Heart right ventricle (tissue), 16 donors: ENCODE data around the gene LIMCH1. TPM values are rescaled to one million over a fixed set of nuclear protein-coding genes. Genes with fewer than 3 reads are reported as not detected.
A peak's percentile ranks its signal among the peaks of the same experiment; 100 is the strongest.

Source experiments
- ATAC-seq, 8 donors: fragments of 200-7000 bp; cut with Tn5 transposase; one replicate each; pipeline ENCODE4 v1.9.1; 2020; ENCODE audit warnings: mild to moderate bottlenecking in 8 of 8, moderate library complexity in 8 of 8, moderate number of reproducible peaks in 1 of 8
- DNase-seq, 2 donors: peaks; one replicate each; pipeline ENCODE4 v3.0.0-alpha.2; 2020
- H3K27ac ChIP-seq, 10 donors: fragments of 200-600 bp; sonication (generic) in 2 of 10; one replicate each; pipeline versions ENCODE4 v1.5.0 to v1.8.0; 2020 to 2022; ENCODE audit warnings: mild to moderate bottlenecking in 3 of 10
- H3K27me3 ChIP-seq, 7 donors: fragments of 200-600 bp; one replicate each; pipeline ENCODE4 v1.8.0; 2021 to 2022; ENCODE audit warnings: mild to moderate bottlenecking in 2 of 7
- H3K36me3 ChIP-seq, 9 donors: fragments of 200-600 bp; sonication (generic) in 1 of 9; one replicate each; pipeline versions ENCODE4 v1.5.0 to v1.8.0; 2020 to 2022; ENCODE audit warnings: mild to moderate bottlenecking in 2 of 9
- H3K4me1 ChIP-seq, 9 donors: fragments of 200-600 bp; sonication (generic) in 1 of 9; one replicate each; pipeline versions ENCODE4 v1.5.0 to v1.8.0; 2020 to 2022; ENCODE audit warnings: mild to moderate bottlenecking in 4 of 9
- H3K4me3 ChIP-seq, 10 donors: fragments of 200-600 bp; sonication (generic) in 2 of 10; one replicate each; pipeline versions ENCODE4 v1.5.0 to v1.8.0; 2020 to 2022; ENCODE audit warnings: mild to moderate bottlenecking in 7 of 10, moderate library complexity in 2 of 10
- H3K9me3 ChIP-seq, 11 donors: fragments of 200-600 bp in 10 of 11; sonication (generic) in 2 of 11; one replicate each; pipeline versions ENCODE4 v1.5.0 to v1.8.0; 2013 to 2022; ENCODE audit warnings: mild to moderate bottlenecking in 2 of 11, control low read depth in 1 of 11, moderate library complexity in 1 of 11
- CTCF ChIP-seq, 9 donors: fragments of 200-600 bp; sonication (generic) in 2 of 9; IDR thresholded peaks; one replicate each; pipeline versions ENCODE4 v1.5.0 to v1.8.0; 2021 to 2022; ENCODE audit warnings: antibody characterized with exemption in 9 of 9, mild to moderate bottlenecking in 5 of 9, moderate library complexity in 1 of 9
- WGBS, 2 donors: extraction: QIAGEN DNeasy Blood & Tissue Kit; methylation state at CpG; one replicate each; pipeline ENCODE4 v1.1.7; 2013; ENCODE audit warnings: inconsistent platforms in 1 of 2; 5-methylcytosine and 5-hydroxymethylcytosine counted together
- intact Hi-C, 10 donors: fragments of 100-400 bp; cut with DNase I; formaldehyde crosslinking; loops; one replicate each; pipeline versions ENCODE4 v1.11.1 to v1.14.2; 2022
- polyA plus RNA-seq, 2 donors: library from polyadenylated mRNA; stranded (reverse); fragments of 200-250 nt; gene quantifications; one replicate each; pipeline ENCODE4 v1.2.3, GENCODE V29; 2013
- total RNA-seq, 10 donors: library from RNA; stranded (reverse); fragmentation: NEBNext Ultra II Directional in 3 of 10; extraction: Animal tissue kit (Norgen Biotek cat#: 25700) in 3 of 10; gene quantifications; one replicate each; pipeline versions ENCODE4 v1.2.1 to v1.2.4, GENCODE V29; 2021 to 2023
- donor health status: Arrhythmogenic right ventricular cardiomyopathy.
- donor health status: ischemic (EF 13 %, LVEDD 7.1; RV severe dilation, severe dysfunction).
- donor health status: healthy with polysubstance abuse.
- donor health status: DM: no; HTN: yes; CAD: no.
- donor health status: DM: no; HTN: no; CAD: no.
- donor health status: ischemic (EF 25% LVEDD 6.9; RV normal size, moderate dysfunction).
- donor health status: ischemic (EF 25% LVEDD 5.7; RV mildly dilated, moderate dysfunction).
- donor health status: healthy.
- donor health status: DM: yes; HTN: yes; CAD: no.
- donor health status: Ischemic cardiomyopathy.
- donor health status: ischemic (EF 35%, LVEDD 5.7; RV mildly dilated, moderate dysfunction).
- donor health status: nonischemic (EF 11% LVEDD 7.7; RV severe dilation, severe dysfunction).
- donor health status: DM: yes; HTN: yes; CAD: no.
- donor health status: PGD.
- donor health status: ischemic (EF 29% LVEDD 5.4; RV normal size, mild dysfunction).
- donor health status: nonischemic (EF 23%, LVEDD 6.1; RV moderate dilation, normal function).

The LIMCH1 gene
- total and polyA plus RNA-seq, 12 donors: 28.4 to 410 (median 280) TPM

DNA sequence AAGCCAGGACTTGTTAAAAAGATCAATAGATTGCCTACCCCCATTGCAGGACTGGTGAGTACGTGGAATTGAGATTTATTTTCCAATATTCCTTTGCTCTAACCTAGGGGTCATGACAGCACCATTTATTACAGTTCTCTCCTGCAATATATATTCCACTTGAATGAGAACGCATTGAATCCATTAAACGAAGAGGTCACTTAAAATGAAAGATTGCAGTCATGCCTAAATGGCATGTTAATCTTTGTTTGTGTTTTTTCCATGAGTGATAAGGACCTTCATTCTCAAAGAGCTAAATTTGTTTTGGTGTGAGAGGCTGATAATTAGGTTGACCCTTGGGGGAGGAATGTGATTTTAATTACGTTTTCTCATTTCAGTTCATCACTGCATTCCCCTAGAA is 13.5 kb upstream of the LIMCH1 start:
- no peak for TF ChIP-seq CTCF (IDR thresholded peaks at IDR 0.05)
- WGBS, 2 donors: 37 to 54% methylated on average over 4 of the region's 4 CpGs
- H3K27ac ChIP-seq: peak overlapping the region in 6 of 10 donors; percentile 25 to 72 (median 35)
- intact Hi-C loops: loop anchor here in 1 of 10 donors (10.0 kb wide), 1 partner anchor 240 kb away; no protein-coding TSS in a partner anchor
- no peak for DNase-seq
- H3K4me1 ChIP-seq: peaks cover 0 to 60% (median 26%) of the 10 kb centered on the region in 9 donors
- no peaks in the 10 kb centered on the region for H3K27me3 ChIP-seq
- H3K4me3 ChIP-seq: no peak overlapping the region
- no peak for ATAC-seq
- no peaks in the 10 kb centered on the region for H3K9me3 ChIP-seq
- H3K36me3 ChIP-seq: peaks cover 0 to 4% (median 0%) of the 10 kb centered on the region in 9 donors

- Histone ChIP-seq H3K27ac (peak overlapping the region in 7 of 10 donors; percentile 6 to 72 (median 46)), H3K27me3 (no peaks in the 10 kb centered on the region), H3K36me3 (peaks cover 0 to 4% (median 0%) of the 10 kb centered on the region in 9 donors), H3K4me1 (peaks cover 0 to 67% (median 27%) of the 10 kb centered on the region in 9 donors), H3K4me3 (no peak overlapping the region), H3K9me3 (no peaks in the 10 kb centered on the region)
- intact Hi-C loops: loop anchor here in 1 of 10 donors (5.0 to 10.0 kb wide), 2 partner anchors 78 to 240 kb away; no protein-coding TSS in a partner anchor
- DNase-seq: peak in 1 of 2 donors; percentile 36
- peak; percentile 61 to 89 (median 78) for ATAC-seq
- no peak for TF ChIP-seq CTCF (IDR thresholded peaks at IDR 0.05)
- WGBS, 2 donors: 56 to 57% methylated on average over 11 of the region's 11 CpGs
Observed at GRCh38 chr4:41525129-41525528, 12.8 kb upstream of the LIMCH1 start.

DNA sequence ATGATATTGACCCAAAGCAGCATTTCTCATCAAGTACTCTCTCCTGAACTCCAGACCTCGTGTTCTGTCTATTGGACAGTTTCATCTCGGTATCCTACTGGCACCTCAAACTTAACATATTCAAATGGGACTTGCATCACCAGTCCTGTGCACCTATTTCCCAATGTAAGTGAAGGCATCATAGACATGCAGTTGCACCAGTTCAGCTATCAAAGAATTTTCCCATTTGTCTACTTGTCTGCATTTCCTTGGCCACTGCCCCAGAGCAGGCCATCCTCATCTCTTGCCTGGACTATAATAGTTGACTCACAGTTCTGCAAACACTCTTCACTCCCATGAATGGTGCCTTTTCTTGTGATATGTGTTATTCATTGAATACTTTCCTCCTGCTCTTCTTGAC is 11.3 kb upstream of the LIMCH1 start:
- intact Hi-C loops: loop anchor here in 1 of 10 donors (5.0 to 10.0 kb wide), 2 partner anchors 79 to 242 kb away; no protein-coding TSS in a partner anchor
- peaks cover 0 to 4% (median 0%) of the 10 kb centered on the region in 9 donors for H3K36me3 ChIP-seq
- H3K4me1 ChIP-seq: peaks cover 0 to 68% (median 23%) of the 10 kb centered on the region in 9 donors
- H3K9me3 ChIP-seq: no peaks in the 10 kb centered on the region
- DNase-seq (no peak), ATAC-seq (no peak)
- no peak overlapping the region for H3K4me3 ChIP-seq
- H3K27ac ChIP-seq: peak overlapping the region in 1 of 10 donors; percentile 72
- H3K27me3 ChIP-seq: no peaks in the 10 kb centered on the region
- 93 to 98% methylated on average over 2 of the region's 2 CpGs for WGBS, 2 donors
- no peak for TF ChIP-seq CTCF (IDR thresholded peaks at IDR 0.05)

DNA sequence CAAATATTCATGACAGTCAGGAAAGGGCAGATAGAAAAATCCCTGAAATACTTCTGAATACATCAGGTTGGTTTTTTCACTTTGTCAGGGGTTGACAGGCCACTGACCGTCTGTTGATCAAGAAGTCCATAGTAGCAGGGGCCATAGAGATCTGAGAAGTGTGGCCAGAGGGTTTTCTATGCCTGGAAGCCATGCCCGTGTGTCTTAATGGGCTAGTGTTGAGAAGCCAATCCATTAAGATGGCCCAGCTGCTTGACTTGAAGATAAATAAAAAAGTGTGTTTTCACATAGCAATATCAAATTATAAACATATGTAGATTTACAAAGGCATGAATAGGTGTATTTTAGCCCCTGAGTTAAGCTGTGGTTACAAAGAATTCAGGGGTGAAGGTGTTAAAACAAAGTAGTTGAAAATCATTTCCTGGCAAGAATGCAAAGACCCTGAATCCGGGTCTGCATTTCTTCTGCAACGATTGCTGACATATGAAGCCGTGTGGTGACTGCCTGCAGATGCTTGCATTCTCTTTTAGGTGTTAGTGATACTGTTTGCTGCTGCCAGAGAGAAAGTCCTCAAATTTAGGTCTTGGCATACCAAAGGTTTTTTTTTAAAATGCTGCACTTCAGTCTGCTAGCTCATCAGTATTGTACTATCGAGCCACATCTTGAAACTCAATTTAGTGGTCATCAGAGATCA is 9.3 kb upstream of the LIMCH1 start:
- 24 to 35% methylated on average over 6 of the region's 6 CpGs for WGBS, 2 donors
- no peaks in the 10 kb centered on the region for H3K9me3 ChIP-seq
- ATAC-seq: no peak
- H3K27ac ChIP-seq: no peak overlapping the region
- TF ChIP-seq CTCF (IDR thresholded peaks at IDR 0.05): no peak
- H3K27me3 ChIP-seq: no peaks in the 10 kb centered on the region
- H3K4me1 ChIP-seq: peaks cover 0 to 77% (median 36%) of the 10 kb centered on the region in 9 donors
- no peak overlapping the region for H3K4me3 ChIP-seq
- DNase-seq: no peak
- intact Hi-C loops: loop anchor here in 1 of 10 donors (5.0 to 10.0 kb wide), 2 partner anchors 81 to 244 kb away; no protein-coding TSS in a partner anchor
- peaks cover 0 to 4% (median 0%) of the 10 kb centered on the region in 9 donors for H3K36me3 ChIP-seq
